ENCODE measurements around the gene POLE.

The POLE gene

GRCh38 chr12:132647858-132648257 lies 39.3 kb downstream of the POLE start:
- Mint-ChIP-seq H3K4me1 (ENCODE audit: low read depth) (no peaks in the 10 kb centered on the region), H3K27ac (no peak overlapping the region), H3K9me3 (no peaks in the 10 kb centered on the region), H3K4me3 (no peak overlapping the region), H3K36me3 (ENCODE audit: low read depth) (peaks cover 85% of the 10 kb centered on the region), H3K27me3 (no peaks in the 10 kb centered on the region)
- intact Hi-C loops (cut with micrococcal nuclease): no loop called here

- H3K4me3 Mint-ChIP-seq: no peak overlapping the region
- intact Hi-C loops (cut with micrococcal nuclease): no loop called here
- H3K27me3 Mint-ChIP-seq: no peaks in the 10 kb centered on the region
- H3K27ac Mint-ChIP-seq: no peak overlapping the region
- H3K9me3 Mint-ChIP-seq: no peaks in the 10 kb centered on the region
- H3K4me1 Mint-ChIP-seq (ENCODE audit: low read depth): no peaks in the 10 kb centered on the region
- H3K36me3 Mint-ChIP-seq (ENCODE audit: low read depth): peaks cover 85% of the 10 kb centered on the region
Observed at GRCh38 chr12:132646850-132647249, 40.3 kb downstream of the POLE start.

DNA sequence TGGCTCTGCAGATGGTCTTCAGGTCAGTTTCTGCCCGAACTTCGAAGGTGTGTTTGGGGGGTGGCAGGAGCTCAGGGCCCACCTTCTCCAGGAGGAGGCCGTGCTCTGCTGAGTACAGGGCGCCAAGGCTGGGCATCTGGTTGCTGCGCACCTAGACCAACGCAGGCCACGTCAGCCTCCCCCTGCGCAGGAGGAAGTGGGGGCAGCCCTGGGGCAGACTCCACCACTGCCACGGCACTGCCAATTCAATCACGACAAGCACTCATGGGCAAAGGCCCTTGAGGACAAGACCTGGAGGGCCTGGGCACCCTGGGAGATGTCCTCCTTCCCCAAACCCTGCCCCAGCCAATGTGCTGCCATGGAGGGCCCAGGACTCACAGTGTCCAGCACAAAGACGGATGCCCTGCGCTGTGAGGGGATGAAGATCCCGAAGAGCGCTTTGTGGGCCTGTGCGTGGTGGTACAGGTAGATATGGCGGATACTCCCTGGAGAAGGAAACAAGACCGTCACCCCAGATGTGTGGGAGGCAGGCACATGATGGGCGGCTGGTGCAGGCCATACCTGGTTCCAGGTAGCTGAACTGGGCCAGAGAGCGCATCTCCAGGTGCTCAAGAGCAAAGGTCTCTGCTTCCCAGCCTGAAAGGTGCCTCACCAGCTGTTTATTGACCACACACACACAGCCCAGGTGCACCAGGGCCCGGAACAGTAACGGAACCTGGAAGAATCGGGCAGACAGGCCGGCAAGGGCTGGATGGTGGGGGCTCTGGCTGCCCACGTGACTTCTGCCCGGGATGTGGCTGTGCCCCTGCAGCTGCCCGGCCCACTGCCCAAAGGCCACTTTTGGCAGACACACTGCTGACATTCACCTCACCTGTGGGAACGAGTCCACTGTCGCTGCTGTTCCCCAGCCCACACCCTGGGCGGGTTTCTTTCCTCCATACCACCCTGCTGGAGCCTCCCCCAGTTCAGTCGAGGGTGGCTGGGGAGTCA lies 44.0 kb downstream of the POLE start:
- peaks cover 94% of the 10 kb centered on the region for H3K36me3 Mint-ChIP-seq (ENCODE audit: low read depth)
- intact Hi-C loops (cut with micrococcal nuclease): no loop called here
- no peaks in the 10 kb centered on the region for H3K27me3 Mint-ChIP-seq
- H3K4me3 Mint-ChIP-seq: no peak overlapping the region
- peaks cover 5% of the 10 kb centered on the region for H3K4me1 Mint-ChIP-seq (ENCODE audit: low read depth)
- no peak overlapping the region for H3K27ac Mint-ChIP-seq
- no peaks in the 10 kb centered on the region for H3K9me3 Mint-ChIP-seq

DNA sequence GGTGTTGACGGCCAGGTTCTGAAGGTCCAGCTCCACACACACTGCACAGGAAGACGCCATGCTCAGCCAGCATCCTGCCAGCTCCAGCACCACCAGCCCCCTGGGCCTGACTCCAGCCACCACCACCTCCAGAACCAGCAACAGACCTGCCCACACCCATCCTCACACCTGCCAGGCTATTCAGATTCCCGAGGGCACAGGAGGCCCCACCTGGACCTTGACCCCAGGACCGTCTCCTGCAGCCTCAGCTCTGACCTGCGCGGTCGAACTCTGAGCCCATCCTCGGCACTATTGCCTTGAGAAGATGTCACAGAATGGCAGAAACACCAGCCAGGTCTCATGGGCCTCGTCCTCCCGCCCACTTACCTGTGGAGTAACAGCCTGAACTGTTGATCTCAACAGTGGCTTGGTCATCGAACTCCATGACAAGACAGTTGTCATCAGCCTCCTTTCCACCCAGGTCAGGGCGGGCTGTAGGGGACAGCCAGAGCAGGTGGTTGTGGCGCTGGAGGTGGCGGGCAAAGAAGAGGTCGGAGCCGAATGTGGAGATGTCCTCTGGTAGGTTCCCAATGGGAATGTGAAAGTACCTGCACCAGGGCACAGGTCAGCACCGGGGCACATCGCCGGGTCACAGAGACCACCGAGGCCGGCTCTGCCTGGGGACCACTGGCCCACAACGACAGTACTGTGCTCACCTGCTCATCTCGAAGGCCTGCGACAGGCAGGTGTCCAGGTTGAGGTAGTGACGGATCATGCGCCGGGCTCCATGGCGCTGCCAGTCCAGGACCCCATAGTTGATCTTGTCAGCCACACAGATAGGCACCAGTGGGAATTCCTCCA lies 45.1 kb downstream of the POLE start:
- intact Hi-C loops (cut with micrococcal nuclease): no loop called here
- Mint-ChIP-seq H3K27me3 (no peaks in the 10 kb centered on the region), H3K9me3 (no peaks in the 10 kb centered on the region), H3K27ac (no peak overlapping the region), H3K36me3 (ENCODE audit: low read depth) (peaks cover 94% of the 10 kb centered on the region), H3K4me1 (ENCODE audit: low read depth) (peaks cover 5% of the 10 kb centered on the region), H3K4me3 (no peak overlapping the region)

- no peaks in the 10 kb centered on the region for H3K27me3 Mint-ChIP-seq
- H3K4me1 Mint-ChIP-seq (ENCODE audit: low read depth): peaks cover 5% of the 10 kb centered on the region
- H3K4me3 Mint-ChIP-seq: no peak overlapping the region
- H3K36me3 Mint-ChIP-seq (ENCODE audit: low read depth): peaks cover 95% of the 10 kb centered on the region
- intact Hi-C loops (cut with micrococcal nuclease): no loop called here
- H3K27ac Mint-ChIP-seq: no peak overlapping the region
- no peaks in the 10 kb centered on the region for H3K9me3 Mint-ChIP-seq
Observed at GRCh38 chr12:132640936-132641335, 46.2 kb downstream of the POLE start.

DNA sequence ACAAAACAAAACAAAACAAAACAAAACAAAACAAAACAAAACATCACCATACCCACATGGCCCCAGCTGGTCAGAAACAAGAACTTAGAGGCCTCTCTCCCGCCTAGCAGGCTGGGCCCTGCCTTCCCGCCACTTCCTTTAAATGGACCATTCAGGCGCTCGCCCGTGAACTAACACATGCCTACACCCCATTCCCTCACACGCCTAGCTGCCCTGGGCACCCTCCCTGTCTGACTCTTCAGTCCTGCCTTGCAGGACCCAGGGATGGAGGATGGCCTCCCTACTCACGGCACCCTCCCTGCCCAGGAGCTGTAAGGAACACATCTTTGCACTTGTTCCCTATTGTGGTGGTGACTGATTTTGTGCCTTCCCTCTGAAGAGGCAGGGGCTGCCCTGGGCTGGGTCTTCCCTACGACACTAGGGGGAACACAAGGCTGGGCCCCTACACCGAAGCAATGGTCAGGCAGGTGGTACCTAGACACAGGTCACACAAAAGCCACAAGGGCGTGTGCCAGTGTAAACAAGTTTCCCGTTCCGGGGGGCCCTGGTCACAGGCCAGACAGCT lies 47.1 kb downstream of the POLE start:
- intact Hi-C loops (cut with micrococcal nuclease): no loop called here
- H3K9me3 Mint-ChIP-seq: no peaks in the 10 kb centered on the region
- H3K27ac Mint-ChIP-seq: no peak overlapping the region
- H3K27me3 Mint-ChIP-seq: no peaks in the 10 kb centered on the region
- H3K4me1 Mint-ChIP-seq (ENCODE audit: low read depth): peaks cover 5% of the 10 kb centered on the region
- peaks cover 96% of the 10 kb centered on the region for H3K36me3 Mint-ChIP-seq (ENCODE audit: low read depth)
- H3K4me3 Mint-ChIP-seq: no peak overlapping the region

DNA sequence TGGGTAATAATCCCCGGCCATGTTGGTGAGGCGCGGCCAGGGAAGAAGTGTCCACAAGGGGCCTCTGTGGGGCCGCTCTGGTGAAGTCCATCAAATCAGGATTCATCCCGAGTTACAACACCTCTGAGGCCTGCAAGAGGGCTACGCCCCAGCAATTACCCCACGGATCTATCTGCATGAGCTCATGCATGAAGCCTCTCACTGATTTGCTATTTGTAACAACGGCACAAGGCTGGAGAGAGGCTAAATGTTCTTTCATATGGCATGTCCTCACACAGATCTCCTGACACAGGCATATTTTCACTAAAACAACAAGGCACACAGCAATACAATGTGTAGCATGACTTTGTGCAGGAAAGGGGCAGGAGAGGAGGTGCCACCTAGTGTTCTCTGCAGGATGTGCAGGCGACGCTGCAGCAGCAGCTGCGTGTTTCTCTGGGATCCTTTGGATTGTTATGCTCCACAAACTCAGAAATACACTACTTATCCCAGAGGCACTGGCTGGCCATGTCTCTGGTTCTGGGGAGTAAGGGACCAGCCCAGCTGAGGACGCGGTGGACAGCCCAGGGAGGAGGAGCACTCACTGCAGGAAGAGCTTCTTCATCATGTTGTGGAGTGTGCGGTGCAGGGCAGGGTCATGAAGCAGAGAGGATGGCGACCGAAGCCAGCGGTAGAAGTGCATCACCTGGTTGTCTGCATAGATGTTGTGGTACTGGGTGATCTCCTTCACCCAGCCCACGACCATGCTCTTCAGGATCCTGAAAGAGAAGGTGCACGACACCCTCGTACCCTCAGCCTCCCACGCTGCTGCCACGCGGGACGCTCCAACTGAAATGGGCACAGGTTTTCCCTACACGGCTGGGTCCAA lies 48.4 kb downstream of the POLE start:
- Mint-ChIP-seq H3K27ac (no peak overlapping the region), H3K36me3 (ENCODE audit: low read depth) (peaks cover 99% of the 10 kb centered on the region), H3K4me1 (ENCODE audit: low read depth) (peaks cover 5% of the 10 kb centered on the region), H3K4me3 (no peak overlapping the region), H3K27me3 (no peaks in the 10 kb centered on the region), H3K9me3 (no peaks in the 10 kb centered on the region)
- intact Hi-C loops (cut with micrococcal nuclease): no loop called here

- intact Hi-C loops (cut with micrococcal nuclease): no loop called here
- H3K9me3 Mint-ChIP-seq: no peaks in the 10 kb centered on the region
- H3K4me1 Mint-ChIP-seq (ENCODE audit: low read depth): peaks cover 5% of the 10 kb centered on the region
- H3K27me3 Mint-ChIP-seq: no peaks in the 10 kb centered on the region
- H3K27ac Mint-ChIP-seq: no peak overlapping the region
- H3K36me3 Mint-ChIP-seq (ENCODE audit: low read depth): peaks cover 99% of the 10 kb centered on the region
- H3K4me3 Mint-ChIP-seq: no peak overlapping the region
Observed at GRCh38 chr12:132637811-132638210, 49.3 kb downstream of the POLE start.

DNA sequence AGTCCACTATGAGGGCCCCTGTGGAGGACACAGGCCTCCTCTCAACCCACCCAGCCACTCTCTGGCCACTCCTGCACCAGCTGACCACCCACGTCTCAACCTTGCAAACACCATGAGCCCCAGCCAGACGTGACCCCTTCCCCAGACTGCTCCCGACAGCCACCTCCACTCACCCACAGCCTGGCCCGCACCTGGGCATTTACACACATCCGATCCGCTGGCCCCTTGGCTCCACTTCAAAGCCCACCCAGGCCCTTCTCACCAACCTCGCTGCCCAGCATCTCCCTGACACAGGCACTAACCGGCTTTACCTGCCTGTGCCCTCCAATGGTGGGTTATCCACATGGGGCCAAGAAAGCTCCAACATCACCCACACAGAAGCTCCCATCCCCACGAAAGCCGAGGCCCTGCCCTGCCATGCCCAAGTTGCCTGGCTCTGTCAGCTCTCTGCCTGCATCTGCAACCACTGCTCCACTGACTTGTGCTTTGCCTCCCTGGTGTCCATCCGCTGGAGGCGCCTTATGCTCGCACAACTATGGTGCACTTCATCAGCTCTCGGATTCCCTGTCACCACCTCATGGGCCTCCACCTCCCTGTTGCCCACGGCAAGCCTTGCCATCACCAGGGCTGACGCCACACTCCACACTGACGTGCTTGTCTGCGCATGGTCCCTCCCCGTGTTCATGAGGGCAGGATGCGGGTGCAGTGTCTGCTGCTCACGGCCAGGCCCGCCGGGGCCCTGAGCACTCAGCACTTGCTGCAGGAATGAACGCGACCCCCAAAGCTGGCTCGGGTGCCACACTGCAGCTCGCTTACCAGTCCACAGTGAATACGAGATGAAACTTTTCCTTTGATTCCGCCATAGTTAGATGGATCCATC lies 51.8 kb downstream of the POLE start:
- intact Hi-C loops (cut with micrococcal nuclease): no loop called here
- H3K36me3 Mint-ChIP-seq (ENCODE audit: low read depth): peaks cover 99% of the 10 kb centered on the region
- no peak overlapping the region for H3K4me3 Mint-ChIP-seq
- no peak overlapping the region for H3K27ac Mint-ChIP-seq
- H3K9me3 Mint-ChIP-seq: no peaks in the 10 kb centered on the region
- peaks cover 5% of the 10 kb centered on the region for H3K4me1 Mint-ChIP-seq (ENCODE audit: low read depth)
- no peaks in the 10 kb centered on the region for H3K27me3 Mint-ChIP-seq

GRCh38 chr12:132634411-132634990 lies 52.6 kb downstream of the POLE start:
- Mint-ChIP-seq H3K27ac (no peak overlapping the region), H3K4me3 (no peak overlapping the region), H3K4me1 (ENCODE audit: low read depth) (no peaks in the 10 kb centered on the region), H3K36me3 (ENCODE audit: low read depth) (peaks cover 99% of the 10 kb centered on the region), H3K9me3 (no peaks in the 10 kb centered on the region), H3K27me3 (no peaks in the 10 kb centered on the region)
- intact Hi-C loops (cut with micrococcal nuclease): no loop called here

- Mint-ChIP-seq H3K27ac (no peak overlapping the region), H3K4me1 (ENCODE audit: low read depth) (no peaks in the 10 kb centered on the region), H3K9me3 (no peaks in the 10 kb centered on the region), H3K4me3 (no peak overlapping the region), H3K27me3 (no peaks in the 10 kb centered on the region), H3K36me3 (ENCODE audit: low read depth) (peaks cover 98% of the 10 kb centered on the region)
- intact Hi-C loops (cut with micrococcal nuclease): no loop called here
Observed at GRCh38 chr12:132633901-132634300, 53.2 kb downstream of the POLE start.

DNA sequence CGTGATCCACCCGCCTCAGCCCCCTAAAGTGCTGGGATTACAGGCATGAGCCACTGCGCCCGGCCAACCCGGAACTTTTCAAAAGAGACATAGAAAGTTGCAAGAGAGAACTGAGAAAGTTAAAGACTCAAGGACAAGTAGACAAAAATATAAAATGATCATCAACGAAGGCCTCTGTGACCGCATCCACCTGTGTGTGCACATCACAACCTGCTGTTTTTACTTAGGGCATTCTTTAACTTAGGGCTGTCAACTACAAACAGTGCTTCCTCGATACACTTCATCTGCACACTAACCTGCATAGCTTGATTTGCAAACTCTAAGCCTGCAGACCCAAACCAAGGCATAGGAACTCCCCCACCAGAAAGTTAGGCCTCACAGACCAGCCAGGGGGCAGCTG lies 53.7 kb downstream of the POLE start:
- no peak overlapping the region for H3K4me3 Mint-ChIP-seq
- intact Hi-C loops (cut with micrococcal nuclease): no loop called here
- H3K36me3 Mint-ChIP-seq (ENCODE audit: low read depth): peaks cover 99% of the 10 kb centered on the region
- no peaks in the 10 kb centered on the region for H3K27me3 Mint-ChIP-seq
- no peaks in the 10 kb centered on the region for H3K4me1 Mint-ChIP-seq (ENCODE audit: low read depth)
- H3K27ac Mint-ChIP-seq: no peak overlapping the region
- H3K9me3 Mint-ChIP-seq: no peaks in the 10 kb centered on the region

Measured in dendritic cell treated with granulocyte-macrophage colony-stimulating factor and Interleukin-4, amounts not matched to agents 40 ng/mL and 50 ng/mL, for 4 days (primary cell).